ENCODE measurements around the gene C17orf78.

C17orf78 gene

DNA sequence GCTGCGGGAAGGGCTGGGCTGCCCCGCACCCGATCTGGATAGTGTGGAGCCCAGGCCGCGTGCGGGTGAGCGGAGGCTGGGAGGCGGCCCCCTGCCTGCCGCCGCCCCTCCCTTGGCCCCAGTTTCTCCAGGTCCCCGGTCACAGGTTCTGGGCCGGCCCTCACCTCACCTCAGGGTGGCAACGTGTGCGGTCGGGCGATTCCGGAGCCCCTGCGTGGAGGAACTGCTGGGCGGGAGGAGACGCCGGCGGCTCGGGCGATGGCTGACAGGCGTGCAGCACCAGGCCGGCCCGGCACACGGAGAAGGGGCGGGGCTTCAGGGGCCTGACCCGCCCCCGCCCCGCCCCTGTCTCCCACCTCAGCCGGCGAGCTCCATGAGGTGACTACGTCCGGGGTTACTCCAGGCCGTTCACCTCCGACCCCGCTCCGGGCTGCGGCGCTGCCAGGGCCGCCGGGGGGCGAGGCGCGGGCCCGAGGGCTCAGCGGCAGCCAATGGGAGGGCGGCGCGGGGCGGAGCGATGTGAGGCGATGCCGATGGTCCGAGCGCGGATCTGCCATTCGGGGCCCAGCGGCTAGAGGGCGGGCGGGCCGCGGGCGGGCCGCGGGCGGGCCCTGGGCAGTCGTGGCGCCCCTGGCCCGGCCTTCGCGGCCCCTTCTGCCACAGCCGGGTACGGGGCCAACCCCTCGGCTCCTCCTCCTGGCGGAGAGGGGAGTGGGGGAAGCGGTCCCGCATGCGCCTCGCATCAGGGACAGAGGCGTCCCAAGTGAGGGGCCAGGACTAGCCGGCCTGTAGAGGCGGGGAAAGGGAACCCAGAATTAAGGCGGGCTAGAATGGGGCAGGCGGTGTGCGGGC lies 16.7 kb upstream of the C17orf78 start:
- Histone ChIP-seq H3K9me3 (replicated peaks; ENCODE audit: low read length) (no peaks in the 10 kb centered on the region), H3K4me2 (ENCODE audit: low read length) (peak overlapping the region; percentile 90), H3K4me3 (ENCODE audit: low read length) (peak overlapping the region; percentile 88), H3K27me3 (ENCODE audit: control insufficient read depth, insufficient read depth, low read length) (no peaks in the 10 kb centered on the region), H3K36me3 (ENCODE audit: insufficient read depth, low read length) (peaks cover 2% of the 10 kb centered on the region), H3K4me1 (ENCODE audit: control insufficient read depth, insufficient read depth, low read length) (peaks cover 18% of the 10 kb centered on the region), H3K9ac (ENCODE audit: low read depth, low read length) (peak overlapping the region; percentile 92)

DNA sequence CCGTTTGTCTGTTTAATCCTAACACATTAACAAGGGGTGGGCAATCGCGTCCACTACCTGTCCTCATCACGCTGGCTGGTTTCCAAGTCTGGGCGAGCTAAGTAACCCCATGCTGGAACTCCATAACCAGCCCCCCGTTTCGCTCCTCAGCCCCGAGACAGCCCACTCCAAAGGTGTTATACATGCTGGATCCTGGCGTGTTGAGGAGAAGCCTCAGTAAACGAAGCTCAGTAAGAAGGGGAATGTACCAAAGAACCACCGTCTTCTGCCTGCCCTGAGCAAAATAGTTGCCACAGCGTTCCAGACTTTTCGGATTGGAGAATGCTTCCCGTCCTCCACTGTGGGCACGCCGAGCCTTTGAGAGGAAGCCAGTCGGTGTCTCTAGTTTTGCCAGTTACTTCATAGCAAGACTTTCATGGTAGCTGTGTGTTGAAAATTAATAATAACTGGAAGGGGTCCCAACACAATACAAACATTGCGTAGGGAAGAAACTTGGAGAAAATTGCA lies 16.1 kb upstream of the C17orf78 start:
- Histone ChIP-seq H3K4me1 (ENCODE audit: control insufficient read depth, insufficient read depth, low read length) (peaks cover 18% of the 10 kb centered on the region), H3K36me3 (ENCODE audit: insufficient read depth, low read length) (no peaks in the 10 kb centered on the region), H3K9me3 (replicated peaks; ENCODE audit: low read length) (no peaks in the 10 kb centered on the region), H3K9ac (ENCODE audit: low read depth, low read length) (peak overlapping the region; percentile 92), H3K27me3 (ENCODE audit: control insufficient read depth, insufficient read depth, low read length) (no peaks in the 10 kb centered on the region), H3K4me3 (ENCODE audit: low read length) (peak overlapping the region; percentile 88), H3K4me2 (ENCODE audit: low read length) (peak overlapping the region; percentile 90)

DNA sequence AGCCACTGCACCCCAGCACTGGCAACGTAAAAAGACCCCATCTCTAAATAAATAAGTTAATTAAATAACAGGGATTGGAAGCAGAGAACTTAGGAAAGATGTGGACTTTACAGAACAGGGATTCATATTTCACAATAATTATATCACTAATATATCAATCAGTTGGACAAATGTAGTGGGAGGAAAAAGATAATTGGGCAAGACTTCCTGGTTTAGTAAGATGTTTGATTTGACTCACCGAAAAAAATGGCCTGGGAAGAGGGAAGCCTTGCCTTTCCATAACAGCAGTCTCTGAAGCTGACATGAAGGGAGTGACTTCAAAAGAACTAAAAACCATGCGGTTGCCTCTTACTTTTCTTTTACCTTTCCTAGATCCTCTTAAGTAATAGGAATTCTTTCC lies 15.2 kb upstream of the C17orf78 start:
- Histone ChIP-seq H3K4me3 (ENCODE audit: low read length) (no peak overlapping the region), H3K27me3 (ENCODE audit: control insufficient read depth, insufficient read depth, low read length) (no peaks in the 10 kb centered on the region), H3K36me3 (ENCODE audit: insufficient read depth, low read length) (no peaks in the 10 kb centered on the region)

DNA sequence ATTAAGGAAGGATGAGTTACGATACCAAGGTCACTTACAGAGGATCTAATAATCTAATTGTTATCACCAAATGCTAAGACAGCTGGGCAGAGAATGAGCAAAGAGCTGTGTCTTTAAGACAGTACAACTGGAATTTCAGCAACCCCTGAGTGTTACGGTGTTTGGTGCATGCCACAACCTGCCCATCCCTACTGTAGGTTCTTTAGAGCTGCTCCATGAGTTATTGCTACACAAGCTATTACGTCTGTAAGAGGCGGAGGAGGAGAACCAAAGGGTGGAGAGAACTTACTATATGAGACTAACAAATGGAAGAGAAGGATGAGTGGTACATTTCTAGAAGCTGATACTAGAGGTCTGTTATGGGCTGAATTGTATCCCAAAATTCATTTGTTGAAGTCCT lies 14.2 kb upstream of the C17orf78 start:
- no peaks in the 10 kb centered on the region for H3K36me3 ChIP-seq (ENCODE audit: insufficient read depth, low read length)
- no peaks in the 10 kb centered on the region for H3K9me3 ChIP-seq (replicated peaks; ENCODE audit: low read length)
- no peaks in the 10 kb centered on the region for H3K27me3 ChIP-seq (ENCODE audit: control insufficient read depth, insufficient read depth, low read length)
- H3K4me3 ChIP-seq (ENCODE audit: low read length): no peak overlapping the region
- H3K9ac ChIP-seq (ENCODE audit: low read depth, low read length): no peak overlapping the region
- H3K4me1 ChIP-seq (ENCODE audit: control insufficient read depth, insufficient read depth, low read length): peaks cover 18% of the 10 kb centered on the region
- no peak overlapping the region for H3K4me2 ChIP-seq (ENCODE audit: low read length)

More for the DNA sequence above, 15.2 kb upstream of the C17orf78 start:
- Histone ChIP-seq H3K9me3 (replicated peaks; ENCODE audit: low read length) (no peaks in the 10 kb centered on the region), H3K4me2 (ENCODE audit: low read length) (no peak overlapping the region), H3K9ac (ENCODE audit: low read depth, low read length) (no peak overlapping the region), H3K4me1 (ENCODE audit: control insufficient read depth, insufficient read depth, low read length) (peaks cover 18% of the 10 kb centered on the region)

DNA sequence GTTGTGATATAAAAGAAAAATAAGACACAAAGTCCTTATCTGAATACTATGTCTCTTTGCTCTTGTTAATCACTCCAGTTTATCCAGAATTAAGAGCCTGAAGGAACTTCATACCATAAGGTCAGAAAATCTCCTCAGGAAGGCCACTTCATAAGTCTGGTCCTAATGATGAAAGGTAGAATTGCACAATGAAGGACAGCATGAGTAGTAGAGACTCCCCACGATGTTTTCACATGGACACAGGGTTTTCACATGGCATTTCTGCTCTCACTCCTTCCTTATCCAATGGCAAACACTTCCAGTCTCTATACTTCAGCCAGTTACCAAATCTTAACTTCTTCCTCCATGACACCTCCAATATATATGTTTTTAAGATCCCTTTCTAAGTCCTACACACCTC lies 10.2 kb upstream of the C17orf78 start:
- no peaks in the 10 kb centered on the region for H3K27me3 ChIP-seq (ENCODE audit: control insufficient read depth, insufficient read depth, low read length)
- no peak overlapping the region for H3K4me2 ChIP-seq (ENCODE audit: low read length)
- no peaks in the 10 kb centered on the region for H3K36me3 ChIP-seq (ENCODE audit: insufficient read depth, low read length)
- H3K4me3 ChIP-seq (ENCODE audit: low read length): no peak overlapping the region
- no peak overlapping the region for H3K9ac ChIP-seq (ENCODE audit: low read depth, low read length)
- H3K9me3 ChIP-seq (replicated peaks; ENCODE audit: low read length): no peaks in the 10 kb centered on the region
- peaks cover 4% of the 10 kb centered on the region for H3K4me1 ChIP-seq (ENCODE audit: control insufficient read depth, insufficient read depth, low read length)

DNA sequence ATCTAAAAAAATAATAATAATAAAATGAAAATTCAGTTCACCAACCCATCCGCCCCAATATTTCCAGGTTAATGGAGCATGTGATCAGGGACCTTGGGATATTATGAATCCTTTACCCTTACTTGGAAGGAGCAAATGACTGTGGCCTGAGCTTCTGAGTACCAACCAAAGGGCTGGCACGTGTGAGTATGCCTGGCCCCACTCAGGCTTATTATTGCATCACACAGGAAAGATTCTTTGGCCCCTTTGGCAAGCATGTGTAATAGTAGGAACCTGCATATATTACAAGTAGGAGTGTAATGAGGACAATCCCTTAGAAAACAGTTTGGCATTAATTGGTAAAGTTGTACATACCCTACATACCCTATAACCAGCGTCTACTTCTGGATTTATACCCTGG lies 7.2 kb upstream of the C17orf78 start:
- Histone ChIP-seq H3K4me1 (ENCODE audit: control insufficient read depth, insufficient read depth, low read length) (peaks cover 4% of the 10 kb centered on the region), H3K36me3 (ENCODE audit: insufficient read depth, low read length) (no peaks in the 10 kb centered on the region), H3K4me2 (ENCODE audit: low read length) (no peak overlapping the region), H3K4me3 (ENCODE audit: low read length) (no peak overlapping the region), H3K9ac (ENCODE audit: low read depth, low read length) (no peak overlapping the region), H3K27me3 (ENCODE audit: control insufficient read depth, insufficient read depth, low read length) (no peaks in the 10 kb centered on the region), H3K9me3 (replicated peaks; ENCODE audit: low read length) (no peaks in the 10 kb centered on the region)

DNA sequence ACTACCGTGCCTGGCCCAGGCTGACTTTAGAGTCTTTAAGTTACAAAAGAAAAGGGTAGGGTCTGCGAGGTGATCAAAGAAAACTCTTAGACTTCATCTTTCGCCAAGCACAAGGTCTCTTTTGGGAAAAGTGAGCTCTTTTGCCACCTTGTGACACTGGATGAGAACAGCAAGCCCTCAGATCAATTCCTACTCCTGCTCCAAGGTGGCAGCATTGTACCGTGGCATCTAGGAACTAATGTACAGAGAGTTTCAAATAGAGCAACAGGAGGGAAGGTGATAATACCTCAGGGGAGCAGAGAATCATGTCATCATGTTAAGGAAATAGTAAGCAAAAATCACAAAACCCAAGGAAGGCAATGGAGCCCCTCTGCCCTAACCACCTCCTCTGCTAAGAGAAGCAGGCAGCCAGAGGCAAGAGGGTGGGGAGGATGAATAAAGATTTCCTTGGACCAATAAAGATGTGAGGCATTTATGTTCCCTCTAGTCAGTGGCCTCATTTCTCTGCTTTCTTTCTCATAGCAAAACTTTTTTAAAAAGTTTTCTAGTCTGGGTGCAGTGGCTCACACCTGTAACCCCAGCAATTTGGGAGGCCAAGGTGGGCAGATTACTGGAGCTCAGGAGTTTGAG lies 2.1 kb upstream of the C17orf78 start:
- H3K9ac ChIP-seq (ENCODE audit: low read depth, low read length): no peak overlapping the region
- no peaks in the 10 kb centered on the region for H3K9me3 ChIP-seq (replicated peaks; ENCODE audit: low read length)
- peaks cover 2% of the 10 kb centered on the region for H3K4me1 ChIP-seq (ENCODE audit: control insufficient read depth, insufficient read depth, low read length)
- H3K4me3 ChIP-seq (ENCODE audit: low read length): no peak overlapping the region
- H3K27me3 ChIP-seq (ENCODE audit: control insufficient read depth, insufficient read depth, low read length): no peaks in the 10 kb centered on the region
- no peak overlapping the region for H3K4me2 ChIP-seq (ENCODE audit: low read length)
- no peaks in the 10 kb centered on the region for H3K36me3 ChIP-seq (ENCODE audit: insufficient read depth, low read length)

DNA sequence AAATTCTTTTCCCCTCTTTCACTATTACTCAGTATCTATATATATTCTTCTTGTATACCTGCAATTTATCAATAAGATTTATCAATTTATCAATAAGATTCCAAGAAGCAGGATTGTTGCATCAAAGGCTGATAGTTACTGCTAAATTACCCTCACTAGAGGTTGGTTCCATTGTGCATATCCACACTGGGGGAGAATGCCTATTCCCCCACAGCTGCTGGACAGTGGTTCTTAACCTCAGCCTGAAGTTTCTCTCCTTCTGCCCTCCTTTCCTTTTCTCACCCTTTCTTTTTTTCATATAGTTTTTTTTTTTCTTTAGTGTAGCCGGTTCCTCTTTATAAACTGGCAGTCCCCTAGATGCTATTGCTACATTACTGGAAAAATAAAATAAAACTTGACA lies 6.3 kb downstream of the C17orf78 start:
- Histone ChIP-seq H3K36me3 (ENCODE audit: insufficient read depth, low read length) (no peaks in the 10 kb centered on the region), H3K9ac (ENCODE audit: low read depth, low read length) (no peak overlapping the region), H3K4me2 (ENCODE audit: low read length) (no peak overlapping the region), H3K9me3 (replicated peaks; ENCODE audit: low read length) (no peaks in the 10 kb centered on the region), H3K27me3 (ENCODE audit: control insufficient read depth, insufficient read depth, low read length) (no peaks in the 10 kb centered on the region), H3K4me1 (ENCODE audit: control insufficient read depth, insufficient read depth, low read length) (no peaks in the 10 kb centered on the region), H3K4me3 (ENCODE audit: low read length) (no peak overlapping the region)

DNA sequence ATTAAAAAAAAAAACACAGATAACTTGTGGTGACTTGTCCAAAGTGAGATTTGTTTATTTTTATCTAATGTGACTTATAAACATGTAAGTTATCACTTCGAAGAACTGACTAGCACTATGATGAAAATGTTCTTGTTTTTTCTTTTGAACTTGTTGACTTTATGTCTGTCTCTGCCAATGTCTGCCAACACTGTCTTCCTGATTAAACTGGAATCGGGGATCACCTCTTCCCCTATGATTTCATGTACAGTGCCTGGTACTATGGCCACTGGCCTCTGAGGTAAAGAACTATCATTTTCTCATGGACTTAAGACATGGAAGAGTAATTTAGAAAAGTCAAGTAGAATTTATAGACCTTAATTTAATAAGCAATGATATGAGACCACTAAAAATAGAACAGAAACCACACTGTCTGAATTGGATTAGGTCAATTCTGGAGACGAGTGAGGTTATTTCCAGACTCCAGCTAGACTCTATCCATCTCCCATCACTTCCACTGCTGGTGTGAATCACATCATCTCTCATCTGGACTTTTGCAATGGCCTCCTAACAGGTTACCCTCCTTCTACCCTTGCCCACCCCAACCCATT lies 8.9 kb downstream of the C17orf78 start:
- Histone ChIP-seq H3K4me2 (ENCODE audit: low read length) (no peak overlapping the region), H3K36me3 (ENCODE audit: insufficient read depth, low read length) (no peaks in the 10 kb centered on the region), H3K9ac (ENCODE audit: low read depth, low read length) (no peak overlapping the region), H3K4me3 (ENCODE audit: low read length) (no peak overlapping the region), H3K9me3 (replicated peaks; ENCODE audit: low read length) (no peaks in the 10 kb centered on the region), H3K4me1 (ENCODE audit: control insufficient read depth, insufficient read depth, low read length) (no peaks in the 10 kb centered on the region), H3K27me3 (ENCODE audit: control insufficient read depth, insufficient read depth, low read length) (no peaks in the 10 kb centered on the region)

DNA sequence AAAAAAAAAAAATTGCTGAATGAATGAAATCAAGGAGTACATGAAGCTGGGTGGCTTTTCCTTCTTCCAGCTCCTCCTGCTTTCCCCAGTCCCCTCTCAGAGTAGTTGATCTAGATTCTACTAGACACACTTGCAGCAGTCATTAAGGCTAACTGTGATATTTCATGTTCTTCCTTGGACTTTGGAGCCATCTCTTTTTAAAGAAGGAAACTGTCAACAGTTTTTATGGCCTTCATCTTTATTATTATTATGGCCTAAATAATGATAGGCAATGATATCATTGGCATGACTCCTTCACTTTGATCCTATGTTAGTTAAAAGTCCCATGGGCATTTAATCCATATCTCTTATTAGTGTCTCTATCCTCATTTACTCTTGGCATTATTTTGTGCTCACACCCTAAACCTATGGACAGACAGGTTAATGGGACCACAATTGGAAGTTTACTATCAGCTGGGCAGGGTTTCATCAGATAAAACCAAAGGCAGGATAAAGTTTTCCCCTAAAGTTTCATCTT lies 9.7 kb downstream of the C17orf78 start:
- no peaks in the 10 kb centered on the region for H3K4me1 ChIP-seq (ENCODE audit: control insufficient read depth, insufficient read depth, low read length)
- H3K36me3 ChIP-seq (ENCODE audit: insufficient read depth, low read length): no peaks in the 10 kb centered on the region
- no peak overlapping the region for H3K4me3 ChIP-seq (ENCODE audit: low read length)
- H3K4me2 ChIP-seq (ENCODE audit: low read length): no peak overlapping the region
- H3K9ac ChIP-seq (ENCODE audit: low read depth, low read length): no peak overlapping the region
- H3K27me3 ChIP-seq (ENCODE audit: control insufficient read depth, insufficient read depth, low read length): no peaks in the 10 kb centered on the region
- H3K9me3 ChIP-seq (replicated peaks; ENCODE audit: low read length): no peaks in the 10 kb centered on the region

DNA sequence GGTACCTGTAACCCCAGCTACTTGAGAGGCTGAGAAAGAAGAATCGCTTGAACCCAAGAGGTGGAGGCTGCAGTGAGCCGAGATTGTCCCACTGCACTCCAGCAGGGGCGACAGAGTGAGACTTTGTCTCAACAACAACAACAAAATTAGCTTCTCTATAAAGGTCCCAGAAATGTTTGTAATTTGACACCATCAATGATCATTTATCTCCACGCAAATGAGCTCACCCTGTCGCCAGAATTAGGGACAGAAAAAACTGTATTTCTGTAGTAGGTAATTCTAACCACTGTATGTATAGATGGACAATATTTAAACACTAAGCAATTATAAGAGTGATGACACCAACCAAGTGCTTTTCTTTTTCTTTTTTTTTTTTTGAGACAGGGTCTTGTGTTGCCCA lies 10.7 kb downstream of the C17orf78 start:
- Histone ChIP-seq H3K9ac (ENCODE audit: low read depth, low read length) (no peak overlapping the region), H3K9me3 (replicated peaks; ENCODE audit: low read length) (no peaks in the 10 kb centered on the region), H3K27me3 (ENCODE audit: control insufficient read depth, insufficient read depth, low read length) (no peaks in the 10 kb centered on the region), H3K4me2 (ENCODE audit: low read length) (no peak overlapping the region), H3K4me3 (ENCODE audit: low read length) (no peak overlapping the region), H3K4me1 (ENCODE audit: control insufficient read depth, insufficient read depth, low read length) (peaks cover 3% of the 10 kb centered on the region), H3K36me3 (ENCODE audit: insufficient read depth, low read length) (no peaks in the 10 kb centered on the region)
